HG03280 (cell line): ENCODE measurements around the gene BOD1.
A peak's percentile ranks its signal among the peaks of the same experiment; 100 is the strongest.

ENCODE experiments used
- ATAC-seq: cut with Tn5 transposase; IDR thresholded peaks from one replicate; pipeline ENCODE4 v1.9.1; 2021; ENCODE audit warnings: mild to moderate bottlenecking, moderate library complexity; ENCODE audit not compliant: unreplicated experiment

The BOD1 gene

GRCh38 chr5:173616577-173617118, at the start of gene BOD1:
Gene BOD1 (minus strand): TSS chr5:173616650. CDS start chr5:173616436, 214 bp downstream.
- ATAC-seq: peak; percentile 94

GRCh38 chr5:173665326-173665725, 48.9 kb upstream of the BOD1 start:
- ATAC-seq: no peak

- ATAC-seq: no peak
These were observed 47.7 kb upstream of the BOD1 start for GRCh38 chr5:173664154-173664526.

- ATAC-seq: no peak
These were observed 47.1 kb upstream of the BOD1 start for GRCh38 chr5:173663352-173664153.

GRCh38 chr5:173662581-173663351, 46.3 kb upstream of the BOD1 start:
- ATAC-seq: no peak

- no peak for ATAC-seq
These were observed 44.2 kb upstream of the BOD1 start for GRCh38 chr5:173660481-173661280.

- no peak for ATAC-seq
These were observed 43.0 kb upstream of the BOD1 start for GRCh38 chr5:173659423-173659822.

GRCh38 chr5:173657741-173658356, 41.4 kb upstream of the BOD1 start:
- ATAC-seq: no peak

- ATAC-seq: no peak
These were observed 38.8 kb upstream of the BOD1 start for GRCh38 chr5:173655196-173655797.

- no peak for ATAC-seq
These were observed 37.5 kb upstream of the BOD1 start for GRCh38 chr5:173653822-173654523.

GRCh38 chr5:173648308-173648866, 31.9 kb upstream of the BOD1 start:
- no peak for ATAC-seq

- ATAC-seq: no peak
These were observed 30.2 kb upstream of the BOD1 start for GRCh38 chr5:173646692-173647091.

- no peak for ATAC-seq
These were observed 29.6 kb upstream of the BOD1 start for GRCh38 chr5:173645890-173646574.

GRCh38 chr5:173645437-173645807, 29.0 kb upstream of the BOD1 start:
- ATAC-seq: no peak

GRCh38 chr5:173644673-173645436, 28.4 kb upstream of the BOD1 start:
- ATAC-seq: no peak

GRCh38 chr5:173643964-173644363, 27.5 kb upstream of the BOD1 start:
- peak; percentile 71 for ATAC-seq

GRCh38 chr5:173642895-173643481, 26.5 kb upstream of the BOD1 start:
- no peak for ATAC-seq
